Body of pancreas (tissue), 4 donors: ENCODE data around the gene ZNF837. TPM values are rescaled to one million over a fixed set of nuclear protein-coding genes. Genes with fewer than 3 reads are reported as not detected.

Experiments used
- ATAC-seq: fragments of 150-250 bp; one replicate; pipeline ENCODE4 v1.9.1; 2016
- DNase-seq, 4 donors: peaks; one replicate each; pipeline ENCODE4 v3.0.0-alpha.2; 2019
- H3K27ac ChIP-seq, 4 donors: fragments of 200-600 bp; sonication (generic); 1 replicate in 3 of 4; 2 replicates in 1 of 4; pipeline versions ENCODE4 v1.5.1 to v1.6.1; 2016 to 2019; ENCODE audit warnings: mild to moderate bottlenecking in 1 of 4, mixed read lengths in 1 of 4, moderate library complexity in 1 of 4
- H3K27me3 ChIP-seq, 2 donors: fragments of 200-600 bp; sonication (generic); one replicate each; pipeline ENCODE4 v1.6.0; 2016; ENCODE audit warnings: mild to moderate bottlenecking in 1 of 2
- H3K36me3 ChIP-seq, 2 donors: fragments of 200-600 bp; sonication (generic); replicated peaks in 1 of 2; 2 replicates each; pipeline ENCODE4 v1.5.1; 2016; ENCODE audit warnings: low read depth in 2 of 2; ENCODE audit not compliant: insufficient read depth in 1 of 2
- H3K4me1 ChIP-seq: fragments of 200-600 bp; sonication (generic); one replicate; pipeline ENCODE4 v1.6.0; 2016
- H3K4me3 ChIP-seq, 2 donors: fragments of 200-600 bp; sonication (generic); 1 replicate in 1 of 2; 2 replicates in 1 of 2; pipeline ENCODE4 v1.5.1; 2016 to 2019
- H3K9me3 ChIP-seq, 3 donors: fragments of 200-600 bp; sonication (generic); 1 replicate in 2 of 3; 2 replicates in 1 of 3; pipeline ENCODE4 v1.5.1; 2016
- CTCF ChIP-seq, 7 experiments: fragments of 450-650 bp in 4 of 7; fragments of 200-600 bp in 3 of 7; sonication (generic) in 3 of 7; IDR thresholded peaks; one replicate each; pipeline ENCODE4 v1.5.1; 2016 to 2019; ENCODE audit warnings: antibody characterized with exemption in 7 of 7
- POLR2A ChIP-seq, 3 donors: fragments of 450-650 bp; IDR thresholded peaks; one replicate each; pipeline ENCODE4 v1.6.1; 2016; ENCODE audit warnings: antibody characterized with exemption in 3 of 3, mild to moderate bottlenecking in 2 of 3
- WGBS, 2 donors: methylation state at CpG; one replicate each; pipeline ENCODE4 v1.1.5; 2017; 5-methylcytosine and 5-hydroxymethylcytosine counted together
- intact Hi-C: fragments of 100-400 bp; cut with DNase I; formaldehyde crosslinking; loops from one replicate; pipeline ENCODE4 v1.15.1; 2023
- total RNA-seq, 2 donors: library from RNA; depleted of rRNA; stranded (reverse); fragments of >200 nt; gene quantifications; one replicate each; pipeline ENCODE4 v1.1.0, GENCODE V29; 2016

ZNF837 gene
- total RNA-seq, 2 donors from 2014 or later, result 7.3 to 15.2 TPM

GRCh38 chr19:58400316-58400915, 19.6 kb upstream of the ZNF837 start:
- intact Hi-C loops, result no loop called here
- H3K4me1 ChIP-seq, result peaks cover 23% of the 10 kb centered on the region
- H3K27me3 ChIP-seq, result no peaks in the 10 kb centered on the region
- H3K36me3 ChIP-seq, result no peaks in the 10 kb centered on the region
- no peak for DNase-seq
- H3K9me3 ChIP-seq, result no peaks in the 10 kb centered on the region
- 40 to 58% methylated on average over 14 to 18 of the region's 18 CpGs for WGBS, 2 donors
- H3K27ac ChIP-seq, result no peak overlapping the region
- no peak for TF ChIP-seq POLR2A (IDR thresholded peaks at IDR 0.05)
- no peak for TF ChIP-seq CTCF (IDR thresholded peaks at IDR 0.05)
- ATAC-seq, result no peak
- H3K4me3 ChIP-seq, result peak overlapping the region; percentile 2 to 13

- intact Hi-C loops, result no loop called here
Measured at GRCh38 chr19:58399903-58400302, 19.1 kb upstream of the ZNF837 start.

GRCh38 chr19:58398545-58398944, 17.7 kb upstream of the ZNF837 start:
- peaks cover 7 to 10% of the 10 kb centered on the region in 2 donors for H3K36me3 ChIP-seq
- no peaks in the 10 kb centered on the region for H3K27me3 ChIP-seq
- intact Hi-C loops, result no loop called here
- no peak overlapping the region for H3K4me3 ChIP-seq
- 90 to 96% methylated on average over 6 of the region's 6 CpGs for WGBS, 2 donors
- no peak overlapping the region for H3K27ac ChIP-seq
- ATAC-seq (no peak), DNase-seq (no peak)
- TF ChIP-seq CTCF (IDR thresholded peaks at IDR 0.05), result no peak
- no peak for TF ChIP-seq POLR2A (IDR thresholded peaks at IDR 0.05)
- H3K9me3 ChIP-seq, result no peaks in the 10 kb centered on the region
- peaks cover 26% of the 10 kb centered on the region for H3K4me1 ChIP-seq

More at GRCh38 chr19:58399903-58400302, 19.1 kb upstream of the ZNF837 start:
- DNase-seq, result no peak
- TF ChIP-seq POLR2A (IDR thresholded peaks at IDR 0.05) (no peak), CTCF (IDR thresholded peaks at IDR 0.05) (no peak)
- Histone ChIP-seq H3K27ac (no peak overlapping the region), H3K4me3 (no peak overlapping the region), H3K4me1 (peaks cover 26% of the 10 kb centered on the region), H3K36me3 (no peaks in the 10 kb centered on the region), H3K27me3 (no peaks in the 10 kb centered on the region), H3K9me3 (no peaks in the 10 kb centered on the region)
- no peak for ATAC-seq
- WGBS, 2 donors, result 96% methylated on average over 3 of the region's 3 CpGs; no CpG with 5 or more reads in 1 of the 2 donors

GRCh38 chr19:58398087-58398486, 17.3 kb upstream of the ZNF837 start:
- 74 to 79% methylated on average over 4 of the region's 4 CpGs for WGBS, 2 donors
- TF ChIP-seq POLR2A (IDR thresholded peaks at IDR 0.05), result no peak
- TF ChIP-seq CTCF (IDR thresholded peaks at IDR 0.05), result no peak
- no peak for DNase-seq

GRCh38 chr19:58397533-58398037, 16.8 kb upstream of the ZNF837 start:
- Histone ChIP-seq H3K4me3 (no peak overlapping the region), H3K36me3 (peaks cover 17% of the 10 kb centered on the region in 2 donors), H3K9me3 (no peaks in the 10 kb centered on the region), H3K27me3 (no peaks in the 10 kb centered on the region), H3K27ac (no peak overlapping the region), H3K4me1 (peaks cover 26% of the 10 kb centered on the region)
- DNase-seq, result no peak
- 58 to 82% methylated on average over 3 to 6 of the region's 7 CpGs for WGBS, 2 donors
- intact Hi-C loops, result no loop called here
- ATAC-seq, result no peak
- TF ChIP-seq POLR2A (IDR thresholded peaks at IDR 0.05) (no peak), CTCF (IDR thresholded peaks at IDR 0.05) (no peak)

More at GRCh38 chr19:58398087-58398486, 17.3 kb upstream of the ZNF837 start:
- no peak for ATAC-seq
- Histone ChIP-seq H3K27ac (no peak overlapping the region), H3K9me3 (no peaks in the 10 kb centered on the region), H3K4me1 (peaks cover 26% of the 10 kb centered on the region), H3K27me3 (no peaks in the 10 kb centered on the region), H3K4me3 (no peak overlapping the region), H3K36me3 (peaks cover 12 to 13% of the 10 kb centered on the region in 2 donors)
- intact Hi-C loops, result no loop called here
